HepG2 (cell line): ENCODE measurements around the gene KCTD14. TPM values are rescaled to one million over a fixed set of nuclear protein-coding genes. Genes with fewer than 3 reads are reported as not detected.

Experiments
- ATF2 ChIP-seq: sonication (generic); formaldehyde crosslinking; IDR thresholded peaks from 2 replicates; pipeline ENCODE4 v1.4.0; 2020; ENCODE audit warnings: missing genetic modification reagents
- ATF7 ChIP-seq, 2 experiments: fragments of 450-650 bp in 1 of 2; sonication (generic) in 1 of 2; formaldehyde crosslinking in 1 of 2; IDR thresholded peaks; 2 replicates each; pipeline versions ENCODE4 v1.4.0 to v1.6.1; 2016 to 2020; ENCODE audit warnings: antibody characterized with exemption in 1 of 2, mild to moderate bottlenecking in 1 of 2, missing genetic modification reagents in 1 of 2
- DNMT1 ChIP-seq: sonication (generic); formaldehyde crosslinking; IDR thresholded peaks from 2 replicates; pipeline ENCODE4 v1.5.1; 2020; ENCODE audit warnings: mild to moderate bottlenecking, missing genetic modification reagents
- ERF ChIP-seq: IDR thresholded peaks from 2 replicates; pipeline ENCODE4 v1.6.1; 2018; ENCODE audit warnings: missing biosample characterization, missing genetic modification reagents
- FOSL2 ChIP-seq: sonication (generic); formaldehyde crosslinking; IDR thresholded peaks from 2 replicates; pipeline ENCODE4 v1.4.0; 2020; ENCODE audit warnings: missing genetic modification reagents
- HOXA3 ChIP-seq: sonication (generic); formaldehyde crosslinking; IDR thresholded peaks from 2 replicates; pipeline ENCODE4 v1.5.0; 2020; ENCODE audit warnings: missing genetic modification reagents
- MXI1 ChIP-seq: IDR thresholded peaks from 3 replicates; pipeline ENCODE4 v1.6.1; 2012; ENCODE audit warnings: low read depth, low read length, inconsistent platforms, borderline replicate concordance
- PPARG ChIP-seq: conservative IDR thresholded peaks from 2 replicates; pipeline ENCODE4 v1.6.1; 2016; ENCODE audit warnings: missing biosample characterization, missing genetic modification reagents
- SMC3 ChIP-seq: IDR thresholded peaks from 2 replicates; pipeline ENCODE4 v1.6.1; 2011; ENCODE audit warnings: low read length, improper control_type of control experiment
- ZBTB7B ChIP-seq: sonication (generic); formaldehyde crosslinking; IDR thresholded peaks from 2 replicates; pipeline ENCODE4 v1.4.0; 2020; ENCODE audit warnings: missing genetic modification reagents
- ZKSCAN8 ChIP-seq: IDR thresholded peaks from 2 replicates; pipeline ENCODE4 v1.6.1; 2016; ENCODE audit warnings: borderline replicate concordance, missing genetic modification reagents, missing compliant biosample characterization
- ZNF644 ChIP-seq: IDR thresholded peaks from 2 replicates; pipeline ENCODE4 v1.6.1; 2016; ENCODE audit warnings: low read depth
- ZNF737 ChIP-seq: sonication (generic); formaldehyde crosslinking; IDR thresholded peaks from 2 replicates; pipeline ENCODE4 v1.5.0; 2020; ENCODE audit warnings: missing genetic modification reagents, mild to moderate bottlenecking, borderline replicate concordance
- ZNF782 ChIP-seq: sonication (generic); formaldehyde crosslinking; IDR thresholded peaks from 2 replicates; pipeline ENCODE4 v1.4.0; 2020; ENCODE audit warnings: missing genetic modification reagents, mild to moderate bottlenecking, borderline replicate concordance
- ZSCAN20 ChIP-seq: sonication (generic); formaldehyde crosslinking; IDR thresholded peaks from 2 replicates; pipeline ENCODE4 v1.4.0; 2020; ENCODE audit warnings: missing genetic modification reagents, mild to moderate bottlenecking, borderline replicate concordance
- polyA plus RNA-seq, 8 experiments: library from polyadenylated mRNA; depleted of rRNA in 3 of 8; stranded (reverse) in 7 of 8; unstranded in 1 of 8; fragments of >200 nt; fragmentation: Illumina TruSeq in 4 of 8; extraction: Trizol in 4 of 8; gene quantifications; 2 replicates each; pipeline versions ENCODE4 v1.2.1 to v1.2.3, GENCODE V29; 2011 to 2016; ENCODE audit warnings: low read depth in 4 of 8, missing spikeins in 1 of 8, mixed read lengths in 1 of 8; ENCODE audit not compliant: insufficient read depth in 1 of 8
- total RNA-seq, 5 experiments: library from RNA; depleted of rRNA; stranded (reverse); fragments of >200 nt; fragmentation: Illumina TruSeq; extraction: Trizol; gene quantifications; 2 replicates each; pipeline ENCODE4 v1.2.3, GENCODE V29; 2016; ENCODE audit warnings: low read depth in 1 of 5
- TF ChIP-seq, protein P1 (sequence below): IDR thresholded peaks from 2 replicates; pipeline ENCODE4 v1.6.1; 2018; ENCODE audit warnings: missing genetic modification reagents, mild to moderate bottlenecking, missing compliant biosample characterization
- TF ChIP-seq, protein P2 (sequence below): IDR thresholded peaks from 2 replicates; pipeline ENCODE4 v1.6.1; 2016; ENCODE audit warnings: missing genetic modification reagents, missing compliant biosample characterization
- TF ChIP-seq, protein P3 (sequence below): sonication (generic); formaldehyde crosslinking; IDR thresholded peaks from 2 replicates; pipeline ENCODE4 v1.5.1; 2020; ENCODE audit warnings: missing genetic modification reagents, mild to moderate bottlenecking, borderline replicate concordance
- TF ChIP-seq, protein P4 (sequence below): sonication (generic); formaldehyde crosslinking; IDR thresholded peaks from 2 replicates; pipeline ENCODE4 v1.5.0; 2020; ENCODE audit warnings: missing genetic modification reagents
- TF ChIP-seq, protein P5 (sequence below): IDR thresholded peaks from 2 replicates; pipeline ENCODE4 v1.6.1; 2012; ENCODE audit warnings: inconsistent platforms
- TF ChIP-seq, protein P6 (sequence below): sonication (generic); formaldehyde crosslinking; IDR thresholded peaks from 2 replicates; pipeline ENCODE4 v1.5.1; 2020; ENCODE audit warnings: mild to moderate bottlenecking, missing genetic modification reagents

The KCTD14 gene
- total and polyA plus RNA-seq, 2 of the 13 experiments (the other 11 are each of a cell fraction or from before 2014, with no cell fraction given), result 10.3 to 15.6 TPM

GRCh38 chr11:78045851-78046485 lies 22.9 kb upstream of the KCTD14 start (continued):
- peak; percentile 81 for TF ChIP-seq ERF
- peak; percentile 23; the same call in 1 of the 2 replicates for TF ChIP-seq SMC3
- TF ChIP-seq FOSL2 (CRISPR knock-in tag), result peak; percentile 52
- TF ChIP-seq, protein P1, sequence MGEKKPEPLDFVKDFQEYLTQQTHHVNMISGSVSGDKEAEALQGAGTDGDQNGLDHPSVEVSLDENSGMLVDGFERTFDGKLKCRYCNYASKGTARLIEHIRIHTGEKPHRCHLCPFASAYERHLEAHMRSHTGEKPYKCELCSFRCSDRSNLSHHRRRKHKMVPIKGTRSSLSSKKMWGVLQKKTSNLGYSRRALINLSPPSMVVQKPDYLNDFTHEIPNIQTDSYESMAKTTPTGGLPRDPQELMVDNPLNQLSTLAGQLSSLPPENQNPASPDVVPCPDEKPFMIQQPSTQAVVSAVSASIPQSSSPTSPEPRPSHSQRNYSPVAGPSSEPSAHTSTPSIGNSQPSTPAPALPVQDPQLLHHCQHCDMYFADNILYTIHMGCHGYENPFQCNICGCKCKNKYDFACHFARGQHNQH (CRISPR knock-in tag), result peak; percentile 79
- peak; percentile 72; the same call in 1 of the 2 replicates for TF ChIP-seq ZBTB7B (CRISPR knock-in tag)
- TF ChIP-seq DNMT1 (CRISPR knock-in tag), result peak; percentile 84; the same call in 1 of the 2 replicates
- 0 out of 2 replicates have a peak, but pooled peaks have one; percentile 53 for TF ChIP-seq ZSCAN20 (CRISPR knock-in tag)
- TF ChIP-seq ZKSCAN8, result peak; percentile 68; the same call in 1 of the 2 replicates
- peak; percentile 62 for TF ChIP-seq HOXA3 (CRISPR knock-in tag)
- peak; percentile 45; the same call in 1 of the 2 replicates for TF ChIP-seq ATF2 (CRISPR knock-in tag)
- 0 out of 2 replicates have a peak, but pooled peaks have one; percentile 33 for TF ChIP-seq PPARG (CRISPR knock-in tag)
- no peak for TF ChIP-seq ATF7 (IDR thresholded peaks at IDR 0.05)
- no peak for TF ChIP-seq ATF7 (CRISPR knock-in tag; IDR thresholded peaks at IDR 0.05)
- TF ChIP-seq, protein P2, sequence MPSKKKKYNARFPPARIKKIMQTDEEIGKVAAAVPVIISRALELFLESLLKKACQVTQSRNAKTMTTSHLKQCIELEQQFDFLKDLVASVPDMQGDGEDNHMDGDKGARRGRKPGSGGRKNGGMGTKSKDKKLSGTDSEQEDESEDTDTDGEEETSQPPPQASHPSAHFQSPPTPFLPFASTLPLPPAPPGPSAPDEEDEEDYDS (CRISPR knock-in tag), result 0 out of 2 replicates have a peak, but pooled peaks have one; percentile 37
- TF ChIP-seq, protein P3, sequence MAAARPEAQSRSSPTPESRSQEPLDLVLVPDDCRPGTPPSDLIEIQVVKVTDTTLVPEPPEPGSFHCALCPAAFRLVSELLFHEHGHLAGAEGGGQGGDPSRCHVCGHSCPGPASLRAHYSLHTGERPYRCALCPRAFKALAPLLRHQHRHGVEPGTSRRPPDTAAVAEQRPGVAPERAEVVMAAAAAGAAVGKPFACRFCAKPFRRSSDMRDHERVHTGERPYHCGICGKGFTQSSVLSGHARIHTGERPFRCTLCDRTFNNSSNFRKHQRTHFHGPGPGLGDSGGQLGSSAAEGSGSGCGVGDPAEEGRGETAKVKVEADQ (CRISPR knock-in tag), result peak; percentile 23; the same call in 1 of the 2 replicates
- TF ChIP-seq, protein P4, sequence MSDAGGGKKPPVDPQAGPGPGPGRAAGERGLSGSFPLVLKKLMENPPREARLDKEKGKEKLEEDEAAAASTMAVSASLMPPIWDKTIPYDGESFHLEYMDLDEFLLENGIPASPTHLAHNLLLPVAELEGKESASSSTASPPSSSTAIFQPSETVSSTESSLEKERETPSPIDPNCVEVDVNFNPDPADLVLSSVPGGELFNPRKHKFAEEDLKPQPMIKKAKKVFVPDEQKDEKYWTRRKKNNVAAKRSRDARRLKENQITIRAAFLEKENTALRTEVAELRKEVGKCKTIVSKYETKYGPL (CRISPR knock-in tag), result no peak
- 0 out of 2 replicates have a peak, but pooled peaks have one; percentile 53 for TF ChIP-seq ZNF644 (CRISPR knock-in tag)
- TF ChIP-seq, protein P5, sequence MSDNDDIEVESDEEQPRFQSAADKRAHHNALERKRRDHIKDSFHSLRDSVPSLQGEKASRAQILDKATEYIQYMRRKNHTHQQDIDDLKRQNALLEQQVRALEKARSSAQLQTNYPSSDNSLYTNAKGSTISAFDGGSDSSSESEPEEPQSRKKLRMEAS, result peak; percentile 52
- 0 out of 2 replicates have a peak, but pooled peaks have one; percentile 24 for TF ChIP-seq ZNF737 (CRISPR knock-in tag)
- TF ChIP-seq MXI1, result peak; percentile 69; the same call in 1 of the 3 replicates
- TF ChIP-seq, protein P6, sequence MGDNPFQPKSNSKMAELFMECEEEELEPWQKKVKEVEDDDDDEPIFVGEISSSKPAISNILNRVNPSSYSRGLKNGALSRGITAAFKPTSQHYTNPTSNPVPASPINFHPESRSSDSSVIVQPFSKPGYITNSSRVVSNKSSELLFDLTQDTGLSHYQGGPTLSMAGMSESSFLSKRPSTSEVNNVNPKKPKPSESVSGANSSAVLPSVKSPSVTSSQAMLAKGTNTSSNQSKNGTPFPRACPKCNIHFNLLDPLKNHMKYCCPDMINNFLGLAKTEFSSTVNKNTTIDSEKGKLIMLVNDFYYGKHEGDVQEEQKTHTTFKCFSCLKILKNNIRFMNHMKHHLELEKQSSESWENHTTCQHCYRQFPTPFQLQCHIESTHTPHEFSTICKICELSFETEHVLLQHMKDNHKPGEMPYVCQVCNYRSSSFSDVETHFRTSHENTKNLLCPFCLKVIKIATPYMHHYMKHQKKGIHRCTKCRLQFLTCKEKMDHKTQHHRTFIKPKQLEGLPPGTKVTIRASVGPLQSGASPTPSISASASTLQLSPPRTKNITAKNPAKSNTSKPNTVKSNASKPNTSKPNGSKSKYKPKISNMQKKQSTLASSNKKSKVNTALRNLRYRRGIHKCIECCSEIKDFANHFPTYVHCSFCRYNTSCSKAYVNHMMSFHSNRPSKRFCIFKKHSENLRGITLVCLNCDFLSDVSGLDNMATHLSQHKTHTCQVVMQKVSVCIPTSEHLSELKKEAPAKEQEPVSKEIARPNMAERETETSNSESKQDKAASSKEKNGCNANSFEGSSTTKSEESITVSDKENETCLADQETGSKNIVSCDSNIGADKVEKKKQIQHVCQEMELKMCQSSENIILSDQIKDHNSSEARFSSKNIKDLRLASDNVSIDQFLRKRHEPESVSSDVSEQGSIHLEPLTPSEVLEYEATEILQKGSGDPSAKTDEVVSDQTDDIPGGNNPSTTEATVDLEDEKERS (CRISPR knock-in tag), result 0 out of 2 replicates have a peak, but pooled peaks have one; percentile 41
- TF ChIP-seq ZNF782 (CRISPR knock-in tag), result peak; percentile 88; the same call in 1 of the 2 replicates
